H9 (cell line): ENCODE results near the gene LHX4. TPM values are rescaled to one million over a fixed set of nuclear protein-coding genes. Genes with fewer than 3 reads are reported as not detected.

ENCODE experiments used
- DNase-seq: peaks from one replicate; pipeline ENCODE4 v3.0.0-alpha.2; 2017
- H2AFZ ChIP-seq: one replicate; pipeline ENCODE4 v1.6.1; 2013; ENCODE audit warnings: mild to moderate bottlenecking, low read length, control low read depth, moderate library complexity
- H2AK5ac ChIP-seq: 2 replicates; pipeline ENCODE4 v1.6.1; 2013; ENCODE audit warnings: low read length, control low read depth, mixed read lengths; ENCODE audit not compliant: insufficient read length
- H2BK120ac ChIP-seq: one replicate; pipeline ENCODE4 v1.6.1; 2013; ENCODE audit warnings: low read depth, mild to moderate bottlenecking, low read length, control low read depth, inconsistent platforms; ENCODE audit not compliant: poor library complexity, severe bottlenecking
- H2BK12ac ChIP-seq: 2 replicates; pipeline ENCODE4 v1.6.1; 2013; ENCODE audit warnings: low read length, control low read depth, mixed read lengths, low read depth; ENCODE audit not compliant: insufficient read length
- H2BK15ac ChIP-seq: 2 replicates; pipeline ENCODE4 v1.6.1; 2013; ENCODE audit warnings: low read depth, low read length, control low read depth
- H2BK20ac ChIP-seq: one replicate; pipeline ENCODE4 v1.6.1; 2013; ENCODE audit warnings: low read depth, mild to moderate bottlenecking, low read length, control low read depth, inconsistent platforms; ENCODE audit not compliant: poor library complexity, severe bottlenecking
- H2BK5ac ChIP-seq: 2 replicates; pipeline ENCODE4 v1.6.1; 2013; ENCODE audit warnings: low read length, control low read depth, mixed read lengths; ENCODE audit not compliant: insufficient read length
- H3K14ac ChIP-seq: 2 replicates; pipeline ENCODE4 v1.6.1; 2013; ENCODE audit warnings: low read length, control low read depth; ENCODE audit not compliant: insufficient read depth
- H3K18ac ChIP-seq: 2 replicates; pipeline ENCODE4 v1.6.1; 2013; ENCODE audit warnings: low read depth, mild to moderate bottlenecking, mixed read lengths, low read length, control low read depth; ENCODE audit not compliant: insufficient read length
- H3K23ac ChIP-seq: 2 replicates; pipeline ENCODE4 v1.6.1; 2013; ENCODE audit warnings: low read length, control low read depth, mixed read lengths, low read depth; ENCODE audit not compliant: insufficient read length
- H3K23me2 ChIP-seq: 2 replicates; pipeline ENCODE4 v1.6.1; 2013; ENCODE audit warnings: low read depth, mild to moderate bottlenecking, mixed read lengths, low read length, control low read depth; ENCODE audit not compliant: insufficient read length, poor library complexity, severe bottlenecking
- H3K27ac ChIP-seq: 2 replicates; pipeline ENCODE4 v1.5.1; 2013; ENCODE audit warnings: low read length, control low read depth, mixed read lengths, low read depth; ENCODE audit not compliant: insufficient read length
- H3K27me3 ChIP-seq: 2 replicates; pipeline ENCODE4 v1.6.1; 2013; ENCODE audit warnings: low read length, control low read depth, inconsistent platforms; ENCODE audit not compliant: insufficient read depth
- H3K4ac ChIP-seq: 2 replicates; pipeline ENCODE4 v1.6.1; 2013; ENCODE audit warnings: low read depth, mild to moderate bottlenecking, control low read depth, inconsistent platforms, low read length, moderate library complexity
- H3K4me1 ChIP-seq: 2 replicates; pipeline ENCODE4 v1.6.1; 2013; ENCODE audit warnings: low read length, control low read depth, inconsistent platforms; ENCODE audit not compliant: insufficient read depth
- H3K4me2 ChIP-seq: 2 replicates; pipeline ENCODE4 v1.6.1; 2013; ENCODE audit warnings: low read length, control low read depth, mixed read lengths; ENCODE audit not compliant: insufficient read length, insufficient read depth
- H3K56ac ChIP-seq: 2 replicates; pipeline ENCODE4 v1.6.1; 2013; ENCODE audit warnings: low read depth, mild to moderate bottlenecking, mixed read lengths, low read length, control low read depth; ENCODE audit not compliant: insufficient read length
- H3K79me1 ChIP-seq: 2 replicates; pipeline ENCODE4 v1.6.1; 2013; ENCODE audit warnings: low read depth, mild to moderate bottlenecking, moderate library complexity, low read length, control low read depth, inconsistent platforms; ENCODE audit not compliant: insufficient read depth, poor library complexity, severe bottlenecking
- H3K79me2 ChIP-seq: 2 replicates; pipeline ENCODE4 v1.6.1; 2013; ENCODE audit warnings: low read length, control low read depth, inconsistent platforms; ENCODE audit not compliant: insufficient read depth
- H3K9ac ChIP-seq: 2 replicates; pipeline ENCODE4 v1.6.1; 2013; ENCODE audit warnings: low read length, control low read depth, mixed read lengths; ENCODE audit not compliant: insufficient read length; ENCODE audit errors: extremely low read depth
- H3K9me3 ChIP-seq: one replicate; pipeline ENCODE4 v1.6.1; 2013; ENCODE audit warnings: low read depth, low read length, inconsistent platforms; ENCODE audit not compliant: control insufficient read depth
- H3T11ph ChIP-seq: one replicate; pipeline ENCODE4 v1.6.1; 2013; ENCODE audit warnings: mild to moderate bottlenecking, low read length, control low read depth, inconsistent platforms
- H4K20me1 ChIP-seq: one replicate; pipeline ENCODE4 v1.6.1; 2013; ENCODE audit not compliant: control insufficient read depth, insufficient read length, insufficient read depth
- H4K5ac ChIP-seq: 2 replicates; pipeline ENCODE4 v1.6.1; 2013; ENCODE audit warnings: low read depth, mild to moderate bottlenecking, mixed read lengths, low read length, control low read depth; ENCODE audit not compliant: insufficient read length
- H4K8ac ChIP-seq: replicated peaks from 2 replicates; pipeline ENCODE4 v1.6.1; 2013; ENCODE audit warnings: low read length, control low read depth, mixed read lengths, low read depth; ENCODE audit not compliant: insufficient read length
- H4K91ac ChIP-seq: 2 replicates; pipeline ENCODE4 v1.6.1; 2013; ENCODE audit warnings: low read depth, mild to moderate bottlenecking, moderate library complexity, mixed read lengths, low read length, control low read depth; ENCODE audit not compliant: insufficient read length
- H3K27ac Mint-ChIP-seq, 3 experiments: 2 replicates in 2 of 3; 3 replicates in 1 of 3; pipeline ENCODE4 v1.8.0; 2020 to 2021; ENCODE audit warnings: mixed read lengths in 3 of 3, mild to moderate bottlenecking in 1 of 3, moderate library complexity in 1 of 3
- H3K27me3 Mint-ChIP-seq: 2 replicates; pipeline ENCODE4 v1.8.0; 2021; ENCODE audit warnings: low read depth, mild to moderate bottlenecking, moderate library complexity, mixed read lengths
- H3K36me3 Mint-ChIP-seq, 3 experiments: 2 replicates in 2 of 3; 3 replicates in 1 of 3; pipeline ENCODE4 v1.8.0; 2020 to 2021; ENCODE audit warnings: low read depth in 3 of 3, mixed read lengths in 3 of 3; ENCODE audit not compliant: insufficient read depth in 1 of 3
- H3K4me1 Mint-ChIP-seq, 2 experiments: 2 replicates each; pipeline ENCODE4 v1.8.0; 2020; ENCODE audit warnings: mixed read lengths in 2 of 2
- H3K4me3 Mint-ChIP-seq, 2 experiments: 2 replicates in 1 of 2; 3 replicates in 1 of 2; pipeline ENCODE4 v1.8.0; 2020 to 2021; ENCODE audit warnings: mild to moderate bottlenecking in 2 of 2, mixed read lengths in 2 of 2, moderate library complexity in 1 of 2
- H3K9me3 Mint-ChIP-seq, 2 experiments: 2 replicates in 1 of 2; 3 replicates in 1 of 2; pipeline ENCODE4 v1.8.0; 2020; ENCODE audit warnings: mild to moderate bottlenecking in 2 of 2, mixed read lengths in 2 of 2, moderate library complexity in 1 of 2
- CTCF ChIP-seq: fragments of 200-600 bp; sonication (generic); conservative IDR thresholded peaks from 3 replicates; pipeline ENCODE4 v1.8.0; 2021; ENCODE audit warnings: antibody characterized with exemption, mild to moderate bottlenecking
- WGBS: extraction: QIAGEN DNeasy Blood & Tissue Kit; methylation state at CpG from one replicate; pipeline ENCODE4 v1.1.7; 2013; ENCODE audit warnings: missing lambda C conversion rate, low lambda C conversion rate, mixed read lengths; ENCODE audit not compliant: insufficient read length; ENCODE audit errors: extremely low coverage; 5-methylcytosine and 5-hydroxymethylcytosine counted together
- total RNA-seq: library from RNA; stranded (reverse); gene quantifications from 2 replicates; pipeline ENCODE4 v1.2.1, GENCODE V29; 2021

The LHX4 gene
- total RNA-seq, 1 experiment from 2014 or later = 1.9 TPM

GRCh38 chr1:180258935-180259334, 28.9 kb downstream of the LHX4 start:
- H3K56ac ChIP-seq = no peak overlapping the region
- no peaks in the 10 kb centered on the region for H3K79me1 ChIP-seq
- no peak for TF ChIP-seq CTCF
- H3K4me1 ChIP-seq = no peaks in the 10 kb centered on the region
- no peaks in the 10 kb centered on the region; the same call in 1 of the 2 replicates for H3K27me3 ChIP-seq
- H3K27ac Mint-ChIP-seq = peak overlapping the region in 1 of 3 experiments; percentile 52; a peak in 1 of 7 replicates
- no peak overlapping the region for H2BK15ac ChIP-seq
- no peaks in the 10 kb centered on the region for H4K20me1 ChIP-seq
- WGBS = no CpG with 5 or more reads among the region's 5 CpGs
- no peak overlapping the region for H3T11ph ChIP-seq
- H3K4me3 Mint-ChIP-seq = no peak overlapping the region; a peak in 1 of 5 replicates
- H2BK120ac ChIP-seq = no peak overlapping the region
- H2BK20ac ChIP-seq = no peak overlapping the region
- H2BK12ac ChIP-seq = no peak overlapping the region
- no peak overlapping the region for H2AK5ac ChIP-seq
- H3K9ac ChIP-seq = no peak overlapping the region
- no peaks in the 10 kb centered on the region for H3K23me2 ChIP-seq
- H3K79me2 ChIP-seq = no peaks in the 10 kb centered on the region
- H3K4me2 ChIP-seq = no peak overlapping the region
- H3K14ac ChIP-seq = no peak overlapping the region
- H3K27me3 Mint-ChIP-seq = peaks cover 8% of the 10 kb centered on the region
- H3K18ac ChIP-seq = no peak overlapping the region
- H4K5ac ChIP-seq = no peak overlapping the region
- H3K27ac ChIP-seq = no peak overlapping the region
- H2BK5ac ChIP-seq = no peak overlapping the region
- H2AFZ ChIP-seq = no peak overlapping the region
- no peak for DNase-seq
- peaks cover 11 to 28% of the 10 kb centered on the region in 2 experiments for H3K4me1 Mint-ChIP-seq
- no peaks in the 10 kb centered on the region for H3K9me3 ChIP-seq
- no peak overlapping the region for H4K8ac ChIP-seq
- H3K9me3 Mint-ChIP-seq = no peaks in the 10 kb centered on the region
- H3K36me3 Mint-ChIP-seq = peaks cover 0 to 1% (median 0%) of the 10 kb centered on the region in 3 experiments; a peak in 1 of 7 replicates
- no peak overlapping the region for H4K91ac ChIP-seq
- no peak overlapping the region for H3K23ac ChIP-seq
- H3K4ac ChIP-seq = no peak overlapping the region
